Mesenchymal stem cell (in vitro differentiated cells and primary cell): ENCODE data around the gene HMGXB3.
A peak's percentile ranks its signal among the peaks of the same experiment; 100 is the strongest.
"Not testable (repeated sequence)": the region's sequence is repeated elsewhere in the genome, so short reads cannot be mapped to it uniquely, and the experiment has no call there.

Experiments
- DNase-seq: peaks from one replicate; pipeline ENCODE4 v3.0.0-alpha.2; 2013
- H2AFZ ChIP-seq: one replicate; pipeline ENCODE4 v1.6.1; 2013; ENCODE audit warnings: low read depth, mild to moderate bottlenecking, control low read depth, inconsistent platforms, low read length, moderate library complexity
- H2AK5ac ChIP-seq: 2 replicates; pipeline ENCODE4 v1.6.1; 2013; ENCODE audit warnings: low read length, moderate library complexity, mild to moderate bottlenecking, inconsistent platforms; ENCODE audit not compliant: severe bottlenecking
- H2BK120ac ChIP-seq: one replicate; pipeline ENCODE4 v1.6.1; 2013; ENCODE audit warnings: low read depth, mild to moderate bottlenecking, inconsistent platforms, low read length, moderate library complexity
- H2BK12ac ChIP-seq, 2 experiments: one replicate each; pipeline ENCODE4 v1.6.1; 2013; ENCODE audit warnings: inconsistent platforms in 2 of 2, low read length in 2 of 2, mild to moderate bottlenecking in 2 of 2, moderate library complexity in 2 of 2, control low read depth in 1 of 2
- H2BK15ac ChIP-seq: one replicate; pipeline ENCODE4 v1.6.1; 2013; ENCODE audit warnings: mild to moderate bottlenecking, low read depth, inconsistent platforms; ENCODE audit not compliant: poor library complexity, severe bottlenecking
- H2BK5ac ChIP-seq: 2 replicates; pipeline ENCODE4 v1.6.1; 2013; ENCODE audit warnings: low read depth, mild to moderate bottlenecking, low read length, control low read depth, inconsistent platforms; ENCODE audit not compliant: poor library complexity, severe bottlenecking
- H3K14ac ChIP-seq, 2 experiments: one replicate each; pipeline ENCODE4 v1.6.1; 2013; ENCODE audit warnings: inconsistent platforms in 2 of 2, low read length in 2 of 2, control low read depth in 1 of 2, mild to moderate bottlenecking in 1 of 2, moderate library complexity in 1 of 2
- H3K18ac ChIP-seq, 2 experiments: one replicate each; pipeline ENCODE4 v1.6.1; 2013; ENCODE audit warnings: inconsistent platforms in 2 of 2, low read length in 2 of 2, control low read depth in 1 of 2, low read depth in 1 of 2, mild to moderate bottlenecking in 1 of 2
- H3K23ac ChIP-seq, 2 experiments: one replicate each; pipeline ENCODE4 v1.6.1; 2013; ENCODE audit warnings: inconsistent platforms in 2 of 2, low read length in 2 of 2, mild to moderate bottlenecking in 2 of 2, moderate library complexity in 2 of 2, control low read depth in 1 of 2
- H3K27ac ChIP-seq: 2 replicates; pipeline ENCODE4 v1.5.1; 2013; ENCODE audit warnings: mild to moderate bottlenecking, moderate library complexity, low read length, control low read depth, inconsistent platforms; ENCODE audit not compliant: poor library complexity, severe bottlenecking
- H3K27me3 ChIP-seq, 2 experiments: 2 replicates each; pipeline versions ENCODE4 v1.6.1 to v1.7.0; 2013; ENCODE audit warnings: low read length in 2 of 2, mild to moderate bottlenecking in 2 of 2, moderate library complexity in 2 of 2, control low read depth in 1 of 2, inconsistent platforms in 1 of 2; ENCODE audit not compliant: control insufficient read depth in 1 of 2, insufficient read depth in 1 of 2
- H3K36me3 ChIP-seq, 2 experiments: 2 replicates each; pipeline versions ENCODE4 v1.6.1 to v1.7.0; 2013; ENCODE audit warnings: low read length in 2 of 2, control low read depth in 1 of 2, inconsistent platforms in 1 of 2, low read depth in 1 of 2, mild to moderate bottlenecking in 1 of 2; ENCODE audit not compliant: insufficient read depth in 2 of 2, control insufficient read depth in 1 of 2
- H3K4ac ChIP-seq, 2 experiments: one replicate each; pipeline ENCODE4 v1.6.1; 2013; ENCODE audit warnings: inconsistent platforms in 2 of 2, low read length in 2 of 2, mild to moderate bottlenecking in 2 of 2, moderate library complexity in 2 of 2, control low read depth in 1 of 2, low read depth in 1 of 2
- H3K4me1 ChIP-seq: 2 replicates; pipeline ENCODE4 v1.6.1; 2013; ENCODE audit warnings: low read depth, low read length, control low read depth; ENCODE audit not compliant: control insufficient read depth, insufficient read depth
- H3K4me2 ChIP-seq: 2 replicates; pipeline ENCODE4 v1.6.1; 2013; ENCODE audit warnings: low read length, mild to moderate bottlenecking, inconsistent platforms; ENCODE audit not compliant: poor library complexity, severe bottlenecking
- H3K4me3 ChIP-seq, 2 experiments: 2 replicates each; pipeline versions ENCODE4 v1.5.1 to v1.7.0; 2013; ENCODE audit warnings: low read length in 2 of 2, mild to moderate bottlenecking in 2 of 2, control low read depth in 1 of 2, low read depth in 1 of 2; ENCODE audit not compliant: insufficient read depth in 1 of 2
- H3K79me1 ChIP-seq: replicated peaks from 2 replicates; pipeline ENCODE4 v1.6.1; 2013; ENCODE audit warnings: mild to moderate bottlenecking, control low read depth, low read length, inconsistent platforms; ENCODE audit not compliant: poor library complexity, severe bottlenecking
- H3K9ac ChIP-seq: 2 replicates; pipeline ENCODE4 v1.7.0; 2013; ENCODE audit warnings: mild to moderate bottlenecking, low read length, moderate library complexity
- H3K9me3 ChIP-seq: 2 replicates; pipeline ENCODE4 v1.7.0; 2013; ENCODE audit warnings: mild to moderate bottlenecking, low read length; ENCODE audit not compliant: control insufficient read depth
- H4K8ac ChIP-seq: one replicate; pipeline ENCODE4 v1.6.1; 2013; ENCODE audit warnings: inconsistent platforms, mild to moderate bottlenecking, low read length, moderate library complexity
- H4K91ac ChIP-seq: one replicate; pipeline ENCODE4 v1.6.1; 2013; ENCODE audit warnings: mild to moderate bottlenecking, low read length, inconsistent platforms
- WGBS: methylation state at CpG from one replicate; pipeline ENCODE4 v1.1.7; 2013; ENCODE audit warnings: mixed read lengths; 5-methylcytosine and 5-hydroxymethylcytosine counted together

The HMGXB3 gene

DNA sequence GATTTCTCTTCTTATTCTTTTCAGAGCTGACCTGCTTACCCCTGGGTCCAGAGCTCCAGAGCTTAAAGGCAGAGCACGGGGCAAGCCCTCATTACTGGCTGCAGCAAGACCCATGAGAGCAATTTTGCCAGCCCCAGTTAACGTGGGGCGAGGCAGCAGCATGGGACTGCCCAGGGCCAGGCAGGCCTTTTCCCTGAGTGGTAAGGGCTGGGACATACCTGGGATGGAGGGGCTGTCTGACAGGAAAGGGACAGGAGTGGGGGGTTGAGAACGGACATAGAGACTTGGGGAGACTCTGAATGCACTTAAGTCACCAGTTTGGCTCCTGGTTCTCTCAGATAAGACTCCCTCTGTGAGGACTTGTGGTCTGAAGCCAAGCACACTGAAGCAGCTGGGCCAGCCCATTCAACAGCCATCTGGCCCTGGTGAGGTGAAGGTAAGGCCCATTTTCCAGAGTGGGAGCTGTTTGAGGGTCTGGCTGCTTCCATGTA, 26.2 kb downstream of the HMGXB3 start:
- no peak overlapping the region for H3K9ac ChIP-seq

DNA sequence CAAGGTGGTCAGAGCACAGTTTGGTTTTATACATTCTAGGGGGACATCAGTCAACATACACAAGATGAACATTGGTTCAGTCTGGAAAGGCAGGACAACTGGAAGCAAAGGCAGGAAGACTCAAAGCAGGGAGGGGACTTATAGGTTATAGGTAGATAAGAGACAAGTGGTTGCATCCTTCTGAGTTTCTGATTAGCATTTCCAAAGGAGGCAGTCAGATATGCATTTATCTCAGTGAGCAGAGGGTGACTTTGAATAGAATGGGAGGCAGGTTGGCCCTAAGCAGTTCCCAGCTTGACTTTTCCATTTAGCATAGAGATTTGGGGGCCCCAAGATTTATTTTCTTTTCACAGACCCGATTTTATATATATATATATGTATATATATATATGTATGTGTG, 27.5 kb downstream of the HMGXB3 start:
- not testable (repeated sequence) for H2AFZ ChIP-seq, H3K14ac ChIP-seq, H2BK15ac ChIP-seq, H3K4me1 ChIP-seq, H2BK12ac ChIP-seq, H3K9ac ChIP-seq, H2AK5ac ChIP-seq, H3K18ac ChIP-seq, H4K91ac ChIP-seq, H3K4me3 ChIP-seq, H3K23ac ChIP-seq, H3K4ac ChIP-seq, DNase-seq, H2BK120ac ChIP-seq, H3K27ac ChIP-seq, H3K9me3 ChIP-seq, H3K27me3 ChIP-seq, H2BK5ac ChIP-seq, H4K8ac ChIP-seq, H3K4me2 ChIP-seq
- peaks cover 36 to 95% of the 10 kb centered on the region in 2 experiments for H3K36me3 ChIP-seq
- WGBS = no CpG with 5 or more reads among the region's 1 CpG
- peaks cover 19% of the 10 kb centered on the region for H3K79me1 ChIP-seq

More for the DNA sequence above, 26.2 kb downstream of the HMGXB3 start:
- no peak overlapping the region for H3K4ac ChIP-seq
- H3K4me2 ChIP-seq = no peak overlapping the region
- H2AFZ ChIP-seq = no peak overlapping the region
- no peak for DNase-seq
- no peak overlapping the region for H2BK15ac ChIP-seq
- H3K18ac ChIP-seq = no peak overlapping the region
- no peak overlapping the region for H3K14ac ChIP-seq
- H3K36me3 ChIP-seq = peaks cover 27 to 85% of the 10 kb centered on the region in 2 experiments
- H2BK5ac ChIP-seq = no peak overlapping the region
- H3K9me3 ChIP-seq = no peaks in the 10 kb centered on the region
- H2BK120ac ChIP-seq = no peak overlapping the region
- WGBS = 98% methylated on average over 4 of the region's 4 CpGs
- no peak overlapping the region for H3K4me3 ChIP-seq
- H3K27ac ChIP-seq = no peak overlapping the region
- H3K23ac ChIP-seq = no peak overlapping the region
- H2BK12ac ChIP-seq = no peak overlapping the region
- H4K91ac ChIP-seq = no peak overlapping the region
- H3K4me1 ChIP-seq = peaks cover 3% of the 10 kb centered on the region
- no peaks in the 10 kb centered on the region for H3K27me3 ChIP-seq
- H3K79me1 ChIP-seq = peaks cover 19% of the 10 kb centered on the region
- no peak overlapping the region for H2AK5ac ChIP-seq
- H4K8ac ChIP-seq = no peak overlapping the region

DNA sequence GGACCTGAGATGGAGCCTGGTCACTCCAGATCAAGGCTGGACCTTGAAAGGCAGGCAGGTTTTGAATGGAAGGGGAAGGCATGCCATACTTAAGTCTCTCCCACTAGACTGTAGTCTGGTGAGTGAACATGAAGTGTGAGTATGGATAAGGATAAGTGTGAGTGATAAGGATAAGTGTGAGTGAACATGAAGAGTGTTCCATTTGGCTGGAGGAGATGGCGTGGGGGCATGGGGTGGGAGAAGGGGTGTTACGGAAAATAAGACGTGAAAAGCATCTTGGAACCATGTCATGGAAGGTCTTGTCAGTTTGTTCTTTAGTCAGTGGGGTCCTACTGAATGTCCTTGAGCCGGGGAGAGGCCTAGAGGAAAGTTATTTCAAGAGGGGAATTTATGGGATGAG, 32.8 kb downstream of the HMGXB3 start:
- 97% methylated on average over 4 of the region's 4 CpGs for WGBS
- H3K27ac ChIP-seq = no peak overlapping the region
- H2BK15ac ChIP-seq = no peak overlapping the region
- no peaks in the 10 kb centered on the region for H3K27me3 ChIP-seq
- peaks cover 27 to 90% of the 10 kb centered on the region in 2 experiments for H3K36me3 ChIP-seq
- peaks cover 5% of the 10 kb centered on the region for H3K4me1 ChIP-seq
- H2AFZ ChIP-seq = no peak overlapping the region
- H4K8ac ChIP-seq = no peak overlapping the region
- H3K4me2 ChIP-seq = no peak overlapping the region
- H2BK12ac ChIP-seq = no peak overlapping the region
- H3K4ac ChIP-seq = no peak overlapping the region
- no peak overlapping the region for H3K14ac ChIP-seq
- no peak overlapping the region for H4K91ac ChIP-seq
- no peak overlapping the region for H2BK120ac ChIP-seq
- no peak overlapping the region for H3K23ac ChIP-seq
- H3K79me1 ChIP-seq = peaks cover 10% of the 10 kb centered on the region
- H2BK5ac ChIP-seq = no peak overlapping the region
- DNase-seq = no peak
- H3K4me3 ChIP-seq = no peak overlapping the region
- no peak overlapping the region for H3K9ac ChIP-seq
- H2AK5ac ChIP-seq = no peak overlapping the region
- no peaks in the 10 kb centered on the region for H3K9me3 ChIP-seq
- H3K18ac ChIP-seq = no peak overlapping the region

DNA sequence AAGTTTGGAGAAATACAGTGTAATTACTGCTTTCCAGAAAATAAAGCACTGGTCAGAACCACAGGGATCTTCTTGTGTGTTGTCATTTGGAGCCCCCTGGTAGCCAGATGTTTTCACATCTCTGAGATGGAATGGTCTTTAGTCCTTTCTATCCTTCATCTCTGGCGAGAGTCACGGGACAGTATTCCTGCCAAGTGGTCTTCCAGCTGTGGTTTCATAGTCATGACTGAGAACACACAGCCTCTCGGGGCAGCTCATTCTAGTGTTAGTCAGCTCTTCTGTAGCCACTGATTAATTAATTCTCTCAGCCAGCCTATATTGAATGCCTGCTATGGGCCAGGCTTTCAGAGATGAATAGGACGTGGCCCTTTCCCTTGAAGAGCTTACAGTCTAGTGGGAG, 34.1 kb downstream of the HMGXB3 start:
- Histone ChIP-seq H2BK5ac (no peak overlapping the region), H3K36me3 (peaks cover 27 to 88% of the 10 kb centered on the region in 2 experiments), H2BK120ac (no peak overlapping the region), H2BK12ac (no peak overlapping the region), H3K4me2 (no peak overlapping the region), H3K18ac (no peak overlapping the region), H2AK5ac (no peak overlapping the region), H3K27ac (peak overlapping the region; percentile 78), H3K14ac (no peak overlapping the region), H4K91ac (no peak overlapping the region), H3K4ac (no peak overlapping the region), H3K4me1 (peaks cover 5% of the 10 kb centered on the region), H3K23ac (no peak overlapping the region), H3K9ac (peak overlapping the region; percentile 41), H4K8ac (no peak overlapping the region), H3K4me3 (no peak overlapping the region), H3K9me3 (no peaks in the 10 kb centered on the region), H3K27me3 (no peaks in the 10 kb centered on the region), H2AFZ (no peak overlapping the region), H3K79me1 (peaks cover 15% of the 10 kb centered on the region), H2BK15ac (no peak overlapping the region)
- WGBS = 68% methylated on average over 4 of the region's 4 CpGs
- peak; percentile 47 for DNase-seq
